SU-DHL-6 (cell line): ENCODE results near the gene PADI2.

Experiments used
- EZH2phosphoT487 ChIP-seq: fragments of 200-600 bp; sonication (generic), shearing (Covaris generic); conservative IDR thresholded peaks from 2 replicates; pipeline ENCODE4 v1.6.1; 2018; ENCODE audit warnings: mild to moderate bottlenecking, antibody characterized with exemption, low read length, moderate library complexity, mixed read lengths
- TF ChIP-seq, protein P1 (sequence below): fragments of 200-600 bp; sonication (generic); IDR thresholded peaks from one replicate; pipeline ENCODE4 v1.5.1; 2017; ENCODE audit warnings: antibody characterized with exemption, mild to moderate bottlenecking, low read length, moderate library complexity; ENCODE audit not compliant: insufficient read depth, poor library complexity, severe bottlenecking

GRCh38 chr1:17136936-17137335 lies 17.7 kb upstream of the PADI2 start:
- TF ChIP-seq, protein P1, sequence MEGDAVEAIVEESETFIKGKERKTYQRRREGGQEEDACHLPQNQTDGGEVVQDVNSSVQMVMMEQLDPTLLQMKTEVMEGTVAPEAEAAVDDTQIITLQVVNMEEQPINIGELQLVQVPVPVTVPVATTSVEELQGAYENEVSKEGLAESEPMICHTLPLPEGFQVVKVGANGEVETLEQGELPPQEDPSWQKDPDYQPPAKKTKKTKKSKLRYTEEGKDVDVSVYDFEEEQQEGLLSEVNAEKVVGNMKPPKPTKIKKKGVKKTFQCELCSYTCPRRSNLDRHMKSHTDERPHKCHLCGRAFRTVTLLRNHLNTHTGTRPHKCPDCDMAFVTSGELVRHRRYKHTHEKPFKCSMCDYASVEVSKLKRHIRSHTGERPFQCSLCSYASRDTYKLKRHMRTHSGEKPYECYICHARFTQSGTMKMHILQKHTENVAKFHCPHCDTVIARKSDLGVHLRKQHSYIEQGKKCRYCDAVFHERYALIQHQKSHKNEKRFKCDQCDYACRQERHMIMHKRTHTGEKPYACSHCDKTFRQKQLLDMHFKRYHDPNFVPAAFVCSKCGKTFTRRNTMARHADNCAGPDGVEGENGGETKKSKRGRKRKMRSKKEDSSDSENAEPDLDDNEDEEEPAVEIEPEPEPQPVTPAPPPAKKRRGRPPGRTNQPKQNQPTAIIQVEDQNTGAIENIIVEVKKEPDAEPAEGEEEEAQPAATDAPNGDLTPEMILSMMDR: no peak
- TF ChIP-seq EZH2phosphoT487: no peak
